Adrenal gland (tissue), 5 donors: ENCODE results near the gene IKBKG.

Source experiments
- CTCF ChIP-seq, 6 experiments: fragments of 450-650 bp in 4 of 6; fragments of 200-600 bp in 2 of 6; sonication (generic) in 1 of 6; IDR thresholded peaks; 1 replicate in 5 of 6; 2 replicates in 1 of 6; pipeline versions ENCODE4 v1.5.1 to v1.8.0; 2016 to 2021; ENCODE audit warnings: antibody characterized with exemption in 6 of 6, mild to moderate bottlenecking in 2 of 6, moderate library complexity in 1 of 6
- POLR2A ChIP-seq, 2 donors: fragments of 450-650 bp; IDR thresholded peaks; one replicate each; pipeline ENCODE4 v1.6.1; 2017; ENCODE audit warnings: antibody characterized with exemption in 2 of 2, mild to moderate bottlenecking in 2 of 2, moderate library complexity in 1 of 2
- donor health status: DM: no; HTN: no; CAD: no.

GRCh38 chrX:154516656-154517100 lies 30.7 kb upstream of the IKBKG start:
- TF ChIP-seq POLR2A (IDR thresholded peaks at IDR 0.05) (no peak), CTCF (IDR thresholded peaks at IDR 0.05) (no peak)
